Measurements from ENCODE around the gene SLC28A3. TPM values are rescaled to one million over a fixed set of nuclear protein-coding genes. Genes with fewer than 3 reads are reported as not detected.

SLC28A3 gene
- total RNA-seq, 1 donor from 2014 or later = not detected

DNA sequence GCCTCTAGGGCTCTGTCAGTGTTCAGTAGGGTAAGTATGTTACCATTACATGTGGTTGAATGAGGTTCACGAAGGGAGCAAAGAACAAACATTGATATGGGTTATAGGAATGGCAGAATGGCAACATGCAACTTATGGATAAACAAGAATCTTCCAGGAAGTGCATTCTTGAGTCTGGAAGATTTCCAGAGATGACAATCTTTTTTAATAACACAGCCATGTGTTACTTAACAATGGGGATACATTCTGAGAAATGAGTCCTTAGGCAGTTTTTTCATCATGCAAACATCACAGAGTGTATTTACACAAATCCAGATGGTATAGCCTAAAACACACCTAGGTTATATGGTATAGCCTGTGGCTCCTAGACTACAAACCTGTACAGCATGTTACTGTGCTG, 9.1 kb upstream of the SLC28A3 start:
- H3K4me3 Mint-ChIP-seq (ENCODE audit: unreplicated experiment) = no peak overlapping the region
- TF ChIP-seq, protein P1, sequence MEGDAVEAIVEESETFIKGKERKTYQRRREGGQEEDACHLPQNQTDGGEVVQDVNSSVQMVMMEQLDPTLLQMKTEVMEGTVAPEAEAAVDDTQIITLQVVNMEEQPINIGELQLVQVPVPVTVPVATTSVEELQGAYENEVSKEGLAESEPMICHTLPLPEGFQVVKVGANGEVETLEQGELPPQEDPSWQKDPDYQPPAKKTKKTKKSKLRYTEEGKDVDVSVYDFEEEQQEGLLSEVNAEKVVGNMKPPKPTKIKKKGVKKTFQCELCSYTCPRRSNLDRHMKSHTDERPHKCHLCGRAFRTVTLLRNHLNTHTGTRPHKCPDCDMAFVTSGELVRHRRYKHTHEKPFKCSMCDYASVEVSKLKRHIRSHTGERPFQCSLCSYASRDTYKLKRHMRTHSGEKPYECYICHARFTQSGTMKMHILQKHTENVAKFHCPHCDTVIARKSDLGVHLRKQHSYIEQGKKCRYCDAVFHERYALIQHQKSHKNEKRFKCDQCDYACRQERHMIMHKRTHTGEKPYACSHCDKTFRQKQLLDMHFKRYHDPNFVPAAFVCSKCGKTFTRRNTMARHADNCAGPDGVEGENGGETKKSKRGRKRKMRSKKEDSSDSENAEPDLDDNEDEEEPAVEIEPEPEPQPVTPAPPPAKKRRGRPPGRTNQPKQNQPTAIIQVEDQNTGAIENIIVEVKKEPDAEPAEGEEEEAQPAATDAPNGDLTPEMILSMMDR (IDR thresholded peaks at IDR 0.05) = no peak
- no peaks in the 10 kb centered on the region for H3K27me3 Mint-ChIP-seq (ENCODE audit: unreplicated experiment)
- DNase-seq (ENCODE audit: extremely low spot score, unreplicated experiment) = no peak
- H3K36me3 Mint-ChIP-seq (ENCODE audit: unreplicated experiment) = no peaks in the 10 kb centered on the region
- H3K4me1 Mint-ChIP-seq (ENCODE audit: unreplicated experiment) = peaks cover 8% of the 10 kb centered on the region
- no peak overlapping the region for H3K27ac Mint-ChIP-seq (ENCODE audit: unreplicated experiment)
- H3K9me3 Mint-ChIP-seq (ENCODE audit: unreplicated experiment) = peaks cover 4% of the 10 kb centered on the region

DNA sequence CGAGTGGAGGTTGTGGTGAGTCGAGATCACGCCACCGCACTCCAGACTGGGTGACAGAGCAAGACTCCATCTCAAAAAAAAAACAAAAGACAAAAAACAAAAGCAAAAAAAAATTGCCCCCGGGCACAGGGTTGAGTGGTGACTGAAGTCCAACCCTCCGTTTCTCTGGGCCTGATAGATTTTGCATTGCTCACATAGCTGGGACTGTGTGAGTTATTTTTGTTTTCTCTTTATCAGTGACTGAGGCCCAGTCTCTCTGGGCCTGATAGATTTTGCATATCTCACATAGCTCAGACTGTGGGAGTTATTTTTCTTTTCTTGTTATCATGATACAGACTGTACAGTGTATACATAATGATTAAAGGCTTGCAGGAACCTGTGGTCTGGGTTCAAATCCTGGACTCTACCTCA, 2.6 kb upstream of the SLC28A3 start:
- no peak overlapping the region for H3K4me3 Mint-ChIP-seq (ENCODE audit: unreplicated experiment)

DNA sequence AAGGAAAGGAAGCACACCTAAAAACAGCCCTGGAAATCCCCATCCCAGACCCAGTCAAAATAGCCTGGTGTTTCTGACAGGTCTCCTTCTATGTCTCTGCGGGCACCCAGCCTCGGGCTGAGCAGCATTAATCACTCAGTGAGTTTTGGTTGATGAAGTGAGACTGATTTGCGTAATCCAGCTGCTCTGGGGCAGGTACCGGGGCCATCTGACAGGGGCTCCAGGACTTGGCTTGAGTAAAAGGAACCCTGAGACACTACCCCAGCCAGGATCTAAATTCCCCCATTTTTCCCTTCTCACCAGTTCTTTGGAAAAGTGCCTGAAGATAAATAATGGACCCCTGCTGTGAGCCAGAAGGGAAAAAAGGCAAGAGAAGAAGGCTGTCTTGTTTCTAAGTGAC, 596 bp downstream of the SLC28A3 start:
- Mint-ChIP-seq H3K36me3 (ENCODE audit: unreplicated experiment) (no peaks in the 10 kb centered on the region), H3K9me3 (ENCODE audit: unreplicated experiment) (no peaks in the 10 kb centered on the region), H3K4me1 (ENCODE audit: unreplicated experiment) (peaks cover 28% of the 10 kb centered on the region), H3K27ac (ENCODE audit: unreplicated experiment) (no peak overlapping the region), H3K4me3 (ENCODE audit: unreplicated experiment) (no peak overlapping the region), H3K27me3 (ENCODE audit: unreplicated experiment) (no peaks in the 10 kb centered on the region)
- TF ChIP-seq, protein P1 (IDR thresholded peaks at IDR 0.05) = no peak
- DNase-seq (ENCODE audit: extremely low spot score, unreplicated experiment) = no peak

More for the DNA sequence above, 2.6 kb upstream of the SLC28A3 start:
- peak; percentile 81 for DNase-seq (ENCODE audit: extremely low spot score, unreplicated experiment)
- Mint-ChIP-seq H3K9me3 (ENCODE audit: unreplicated experiment) (no peaks in the 10 kb centered on the region), H3K27me3 (ENCODE audit: unreplicated experiment) (no peaks in the 10 kb centered on the region), H3K4me1 (ENCODE audit: unreplicated experiment) (peaks cover 30% of the 10 kb centered on the region), H3K36me3 (ENCODE audit: unreplicated experiment) (no peaks in the 10 kb centered on the region), H3K27ac (ENCODE audit: unreplicated experiment) (peak overlapping the region; percentile 57)
- TF ChIP-seq, protein P1 (IDR thresholded peaks at IDR 0.05) = no peak

DNA sequence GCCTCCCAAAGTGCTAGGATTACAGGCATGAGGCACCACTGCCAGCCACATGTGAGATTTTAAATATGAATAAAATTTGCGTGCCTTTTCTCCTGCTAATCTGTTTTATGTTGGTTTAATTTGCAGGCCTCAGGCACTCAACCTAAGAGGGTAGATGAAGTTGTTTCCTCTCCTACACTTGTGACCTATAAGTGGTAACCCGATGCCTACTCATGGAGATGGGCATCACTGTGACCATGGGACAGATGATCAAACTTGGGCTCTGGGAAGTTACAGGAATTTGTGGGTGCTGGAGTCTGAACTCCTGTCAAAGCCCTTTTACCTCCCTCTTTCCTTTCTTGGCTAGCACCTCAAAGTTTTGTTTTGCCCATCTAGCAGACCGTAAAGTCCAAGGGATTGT, 1.1 kb downstream of the SLC28A3 start:
- H3K27ac Mint-ChIP-seq (ENCODE audit: unreplicated experiment) = no peak overlapping the region
- DNase-seq (ENCODE audit: extremely low spot score, unreplicated experiment) = peak; percentile 38
- H3K4me3 Mint-ChIP-seq (ENCODE audit: unreplicated experiment) = no peak overlapping the region
- TF ChIP-seq, protein P1 (IDR thresholded peaks at IDR 0.05) = no peak
- no peaks in the 10 kb centered on the region for H3K9me3 Mint-ChIP-seq (ENCODE audit: unreplicated experiment)
- H3K27me3 Mint-ChIP-seq (ENCODE audit: unreplicated experiment) = no peaks in the 10 kb centered on the region
- H3K4me1 Mint-ChIP-seq (ENCODE audit: unreplicated experiment) = peaks cover 24% of the 10 kb centered on the region
- no peaks in the 10 kb centered on the region for H3K36me3 Mint-ChIP-seq (ENCODE audit: unreplicated experiment)

DNA sequence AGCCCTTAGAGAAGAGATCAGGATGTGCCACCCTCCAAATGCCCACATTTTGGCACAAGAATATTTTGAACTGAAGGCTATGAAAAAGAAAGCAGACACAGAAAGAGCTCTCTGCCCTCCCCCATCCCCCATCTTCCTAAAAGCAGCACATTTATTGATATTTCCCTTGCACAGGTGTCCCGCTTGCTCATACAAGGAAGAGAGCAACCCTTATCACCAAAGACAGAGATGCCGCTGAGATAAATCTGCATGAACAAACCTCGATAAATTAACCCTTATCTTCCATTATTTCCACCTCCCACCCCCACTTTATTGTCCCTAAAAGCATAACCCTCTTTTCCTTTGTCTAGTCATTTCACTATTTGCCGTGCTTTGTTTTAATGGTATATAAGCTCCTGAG, 1.8 kb downstream of the SLC28A3 start:
- peaks cover 24% of the 10 kb centered on the region for H3K4me1 Mint-ChIP-seq (ENCODE audit: unreplicated experiment)
- H3K9me3 Mint-ChIP-seq (ENCODE audit: unreplicated experiment) = no peaks in the 10 kb centered on the region
- TF ChIP-seq, protein P1 (IDR thresholded peaks at IDR 0.05) = no peak
- no peaks in the 10 kb centered on the region for H3K36me3 Mint-ChIP-seq (ENCODE audit: unreplicated experiment)
- DNase-seq (ENCODE audit: extremely low spot score, unreplicated experiment) = peak; percentile 21
- H3K27me3 Mint-ChIP-seq (ENCODE audit: unreplicated experiment) = no peaks in the 10 kb centered on the region
- H3K27ac Mint-ChIP-seq (ENCODE audit: unreplicated experiment) = no peak overlapping the region
- no peak overlapping the region for H3K4me3 Mint-ChIP-seq (ENCODE audit: unreplicated experiment)

Data from osteocyte (in vitro differentiated cells).